Measurements from ENCODE around the gene DCAKD. TPM values are rescaled to one million over a fixed set of nuclear protein-coding genes. Genes with fewer than 3 reads are reported as not detected.
A peak's percentile ranks its signal among the peaks of the same experiment; 100 is the strongest.

The DCAKD gene, protein sequence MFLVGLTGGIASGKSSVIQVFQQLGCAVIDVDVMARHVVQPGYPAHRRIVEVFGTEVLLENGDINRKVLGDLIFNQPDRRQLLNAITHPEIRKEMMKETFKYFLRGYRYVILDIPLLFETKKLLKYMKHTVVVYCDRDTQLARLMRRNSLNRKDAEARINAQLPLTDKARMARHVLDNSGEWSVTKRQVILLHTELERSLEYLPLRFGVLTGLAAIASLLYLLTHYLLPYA
- 34.4 and 36.2 TPM in 2 replicates for polyA plus RNA-seq (2013)

DNA sequence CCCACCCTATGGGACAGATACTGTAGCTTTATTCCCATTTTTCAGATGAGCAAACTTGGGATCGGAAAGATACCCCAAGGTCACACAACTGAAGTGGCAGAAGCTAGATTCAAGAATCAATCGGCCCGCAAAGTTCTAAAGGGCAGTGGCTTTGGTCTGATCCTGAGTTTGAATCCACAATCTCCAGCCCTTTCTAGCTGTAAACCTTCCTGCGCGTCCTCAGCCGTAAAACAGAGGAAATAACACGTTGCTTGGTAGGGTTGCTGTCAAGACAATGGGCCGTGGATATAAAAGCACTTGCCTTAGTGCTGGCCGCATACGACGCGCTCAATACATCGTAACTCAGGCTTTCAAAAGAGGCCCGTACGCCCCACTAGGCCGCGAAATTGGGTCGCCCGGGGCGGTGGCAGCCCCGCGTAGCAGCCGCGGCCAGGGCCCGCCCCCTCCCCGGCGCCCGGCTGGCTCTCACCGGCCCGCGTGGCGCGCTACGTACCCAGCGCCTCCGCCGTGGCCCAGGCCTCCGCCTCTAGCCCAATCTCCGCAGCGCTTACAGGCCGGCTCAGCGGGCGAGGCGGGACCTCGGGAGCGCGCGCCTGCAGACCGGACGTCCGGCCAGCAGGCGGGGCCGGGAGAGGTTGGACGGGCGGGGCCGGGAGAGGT lies at the start of gene DCAKD:
Gene DCAKD (minus strand): TSS at position 573 of the 660 bp plus-strand sequence. CDS start 16,747 bp downstream, outside the sequence.
- Histone ChIP-seq H4K12ac (ENCODE audit: low read depth, low read length) (peak within 1 kb of the TSS; percentile 65), H3K14ac (ENCODE audit: low read length) (peak within 1 kb of the TSS; percentile 93), H3K27me3 (ENCODE audit: insufficient read depth, low read length) (no peaks in the 10 kb centered on the region), H2BK5ac (ENCODE audit: low read depth, low read length, poor library complexity) (peak within 1 kb of the TSS; percentile 81), H3K18ac (ENCODE audit: low read length) (peak within 1 kb of the TSS; percentile 62), H4K91ac (ENCODE audit: low read depth, low read length) (peak within 1 kb of the TSS; percentile 80), H2BK120ac (ENCODE audit: insufficient read depth, low read length, poor library complexity) (peak within 1 kb of the TSS; percentile 87), H3K4me2 (ENCODE audit: low read length) (peak within 1 kb of the TSS; percentile 98), H2AK5ac (ENCODE audit: low read length) (peak within 1 kb of the TSS; percentile 85), H3K27ac (ENCODE audit: low read depth, low read length) (peak within 1 kb of the TSS; percentile 89), H3K79me2 (ENCODE audit: control insufficient read depth, insufficient read depth, low read length, poor library complexity) (peaks cover 8% of the 10 kb centered on the region), H3K4me3 (ENCODE audit: low read depth, low read length) (peak within 1 kb of the TSS; percentile 79), H2AFZ (ENCODE audit: insufficient read depth, low read length, poor library complexity) (peak within 1 kb of the TSS; percentile 14), H3K9me3 (ENCODE audit: insufficient read depth, low read depth, low read length) (no peaks in the 10 kb centered on the region), H3K4me1 (ENCODE audit: control insufficient read depth in 1 of 2, insufficient read depth in 2 of 2, low read length in 2 of 2) (peaks cover 5 to 17% of the 10 kb centered on the region in 2 experiments), H2BK12ac (ENCODE audit: low read length) (peak within 1 kb of the TSS; percentile 29), H4K8ac (ENCODE audit: low read depth, low read length) (peak within 1 kb of the TSS; percentile 82), H3K4ac (ENCODE audit: low read depth, low read length) (peak within 1 kb of the TSS; percentile 66), H3K79me1 (ENCODE audit: low read length) (peaks cover 19% of the 10 kb centered on the region), H3K36me3 (ENCODE audit: control insufficient read depth in 1 of 2, insufficient read depth in 2 of 2, low read length in 2 of 2) (no peaks in the 10 kb centered on the region), H3K9ac (ENCODE audit: low read length) (peak within 1 kb of the TSS; percentile 95), H3K23ac (ENCODE audit: low read length) (peak within 1 kb of the TSS; percentile 48)
- DNase-seq = peak; percentile 96
- no CpG with 5 or more reads among the region's 56 CpGs for WGBS (ENCODE audit: extremely low coverage, insufficient coverage, insufficient read length)

DNA sequence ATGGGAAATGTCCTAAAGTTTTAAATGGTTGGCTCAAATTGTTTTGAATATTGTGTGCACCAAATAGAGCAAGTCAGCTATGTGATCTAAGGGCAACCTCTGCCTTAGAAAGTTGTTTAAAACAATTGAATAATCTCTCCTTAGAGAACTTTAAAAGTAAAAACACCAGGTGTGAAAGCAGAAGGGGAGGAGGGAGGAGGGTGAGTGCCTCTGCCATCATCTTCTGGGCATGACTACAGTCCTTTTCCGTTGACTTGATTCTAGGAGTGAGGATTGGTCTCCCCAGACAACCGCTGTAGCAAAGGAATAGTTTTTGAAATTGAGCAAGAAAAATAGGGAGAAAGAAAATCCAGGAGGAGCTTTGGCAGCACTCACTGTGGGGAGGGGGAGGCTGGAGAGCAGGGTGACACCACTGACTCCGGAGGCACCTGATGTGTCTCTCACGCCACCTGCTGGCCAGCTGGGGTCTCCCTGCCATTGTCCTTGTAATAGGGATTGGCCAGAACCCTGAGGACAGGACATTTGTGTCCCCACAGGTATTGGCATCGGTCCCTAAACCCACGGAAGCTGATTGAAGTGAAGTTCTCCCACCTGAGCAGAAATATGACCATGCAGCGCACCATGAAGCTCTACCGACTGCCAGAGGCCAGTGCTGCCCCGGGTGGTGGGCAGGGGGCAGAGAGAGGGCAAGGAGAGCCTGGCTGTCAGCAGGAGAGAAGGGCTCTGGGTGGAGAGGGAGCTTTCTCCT lies 47.6 kb upstream of the DCAKD start:
- H2BK12ac ChIP-seq (ENCODE audit: low read length) = no peak overlapping the region
- no peak overlapping the region for H3K27ac ChIP-seq (ENCODE audit: low read depth, low read length)
- H3K27me3 ChIP-seq (ENCODE audit: insufficient read depth, low read length) = no peaks in the 10 kb centered on the region
- peaks cover 11 to 23% of the 10 kb centered on the region in 2 experiments for H3K4me1 ChIP-seq (ENCODE audit: control insufficient read depth in 1 of 2, insufficient read depth in 2 of 2, low read length in 2 of 2)
- no peak overlapping the region for H3K14ac ChIP-seq (ENCODE audit: low read length)
- no peak overlapping the region for H2AFZ ChIP-seq (ENCODE audit: insufficient read depth, low read length, poor library complexity)
- H4K91ac ChIP-seq (ENCODE audit: low read depth, low read length) = no peak overlapping the region
- no peak overlapping the region for H3K9ac ChIP-seq (ENCODE audit: low read length)
- no peak overlapping the region for H3K4me3 ChIP-seq (ENCODE audit: low read depth, low read length)
- H3K4ac ChIP-seq (ENCODE audit: low read depth, low read length) = no peak overlapping the region
- peaks cover 12% of the 10 kb centered on the region for H3K79me1 ChIP-seq (ENCODE audit: low read length)
- no peaks in the 10 kb centered on the region for H3K9me3 ChIP-seq (ENCODE audit: insufficient read depth, low read depth, low read length)
- no peak overlapping the region for H3K18ac ChIP-seq (ENCODE audit: low read length)
- H3K79me2 ChIP-seq (ENCODE audit: control insufficient read depth, insufficient read depth, low read length, poor library complexity) = no peaks in the 10 kb centered on the region
- no peak overlapping the region for H3K4me2 ChIP-seq (ENCODE audit: low read length)
- no peak overlapping the region for H2AK5ac ChIP-seq (ENCODE audit: low read length)
- no peak overlapping the region for H2BK120ac ChIP-seq (ENCODE audit: insufficient read depth, low read length, poor library complexity)
- H4K12ac ChIP-seq (ENCODE audit: low read depth, low read length) = no peak overlapping the region
- peak; percentile 83 to 91 for DNase-seq
- no peak overlapping the region for H4K8ac ChIP-seq (ENCODE audit: low read depth, low read length)
- H3K36me3 ChIP-seq (ENCODE audit: control insufficient read depth in 1 of 2, insufficient read depth in 2 of 2, low read length in 2 of 2) = peaks cover 64 to 65% of the 10 kb centered on the region in 2 experiments
- no CpG with 5 or more reads among the region's 9 CpGs for WGBS (ENCODE audit: extremely low coverage, insufficient coverage, insufficient read length)
- H2BK5ac ChIP-seq (ENCODE audit: low read depth, low read length, poor library complexity) = no peak overlapping the region
- H3K23ac ChIP-seq (ENCODE audit: low read length) = no peak overlapping the region

DNA sequence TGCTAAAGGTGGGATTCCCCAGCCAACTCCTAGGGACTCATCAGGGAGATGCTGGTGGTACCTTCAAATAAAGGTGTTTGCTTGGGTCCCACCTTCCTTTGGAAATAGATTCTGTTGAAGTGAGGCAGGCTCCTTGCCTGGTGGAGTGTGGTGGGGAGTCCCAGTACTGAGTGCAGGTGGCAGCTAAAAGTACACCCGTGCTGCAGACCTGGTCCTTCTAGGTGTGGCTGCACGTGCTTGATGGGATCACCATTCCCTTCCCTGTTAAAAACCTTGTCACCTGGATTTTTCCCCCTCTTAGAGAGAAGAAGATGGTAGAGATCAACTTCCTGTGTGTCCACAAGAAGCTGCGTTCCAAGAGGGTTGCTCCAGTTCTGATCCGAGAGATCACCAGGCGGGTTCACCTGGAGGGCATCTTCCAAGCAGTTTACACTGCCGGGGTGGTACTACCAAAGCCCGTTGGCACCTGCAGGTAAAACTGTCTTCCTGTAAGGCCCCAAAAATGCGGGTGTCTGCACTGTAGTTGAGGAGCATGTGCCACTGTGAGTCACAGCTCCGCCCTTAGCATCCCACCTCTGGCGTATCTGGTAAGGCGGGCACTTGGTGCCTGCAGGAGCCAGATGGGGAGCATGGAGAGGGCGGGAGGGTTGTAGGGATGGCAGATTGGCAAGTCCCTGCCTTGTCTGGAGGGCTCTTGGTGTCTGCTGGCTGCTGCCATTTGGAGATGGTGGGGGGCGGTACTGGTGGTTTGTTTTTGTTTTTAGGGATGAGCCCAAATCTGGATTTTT lies 46.8 kb upstream of the DCAKD start:
- no peak overlapping the region for H4K12ac ChIP-seq (ENCODE audit: low read depth, low read length)
- H3K18ac ChIP-seq (ENCODE audit: low read length) = no peak overlapping the region
- H2AFZ ChIP-seq (ENCODE audit: insufficient read depth, low read length, poor library complexity) = no peak overlapping the region
- H2BK5ac ChIP-seq (ENCODE audit: low read depth, low read length, poor library complexity) = no peak overlapping the region
- H3K79me1 ChIP-seq (ENCODE audit: low read length) = peaks cover 12% of the 10 kb centered on the region
- WGBS (ENCODE audit: extremely low coverage, insufficient coverage, insufficient read length) = no CpG with 5 or more reads among the region's 13 CpGs
- peaks cover 14 to 24% of the 10 kb centered on the region in 2 experiments for H3K4me1 ChIP-seq (ENCODE audit: control insufficient read depth in 1 of 2, insufficient read depth in 2 of 2, low read length in 2 of 2)
- H2BK120ac ChIP-seq (ENCODE audit: insufficient read depth, low read length, poor library complexity) = no peak overlapping the region
- H3K14ac ChIP-seq (ENCODE audit: low read length) = no peak overlapping the region
- H3K9me3 ChIP-seq (ENCODE audit: insufficient read depth, low read depth, low read length) = no peaks in the 10 kb centered on the region
- H2BK12ac ChIP-seq (ENCODE audit: low read length) = no peak overlapping the region
- no peak overlapping the region for H2AK5ac ChIP-seq (ENCODE audit: low read length)
- no peaks in the 10 kb centered on the region for H3K27me3 ChIP-seq (ENCODE audit: insufficient read depth, low read length)
- peaks cover 64% of the 10 kb centered on the region in 2 experiments for H3K36me3 ChIP-seq (ENCODE audit: control insufficient read depth in 1 of 2, insufficient read depth in 2 of 2, low read length in 2 of 2)
- no peak for DNase-seq
- H3K9ac ChIP-seq (ENCODE audit: low read length) = no peak overlapping the region
- H3K79me2 ChIP-seq (ENCODE audit: control insufficient read depth, insufficient read depth, low read length, poor library complexity) = no peaks in the 10 kb centered on the region
- no peak overlapping the region for H3K27ac ChIP-seq (ENCODE audit: low read depth, low read length)
- no peak overlapping the region for H4K8ac ChIP-seq (ENCODE audit: low read depth, low read length)
- H3K23ac ChIP-seq (ENCODE audit: low read length) = no peak overlapping the region
- no peak overlapping the region for H3K4ac ChIP-seq (ENCODE audit: low read depth, low read length)
- no peak overlapping the region for H3K4me3 ChIP-seq (ENCODE audit: low read depth, low read length)
- no peak overlapping the region for H3K4me2 ChIP-seq (ENCODE audit: low read length)
- H4K91ac ChIP-seq (ENCODE audit: low read depth, low read length) = no peak overlapping the region

DNA sequence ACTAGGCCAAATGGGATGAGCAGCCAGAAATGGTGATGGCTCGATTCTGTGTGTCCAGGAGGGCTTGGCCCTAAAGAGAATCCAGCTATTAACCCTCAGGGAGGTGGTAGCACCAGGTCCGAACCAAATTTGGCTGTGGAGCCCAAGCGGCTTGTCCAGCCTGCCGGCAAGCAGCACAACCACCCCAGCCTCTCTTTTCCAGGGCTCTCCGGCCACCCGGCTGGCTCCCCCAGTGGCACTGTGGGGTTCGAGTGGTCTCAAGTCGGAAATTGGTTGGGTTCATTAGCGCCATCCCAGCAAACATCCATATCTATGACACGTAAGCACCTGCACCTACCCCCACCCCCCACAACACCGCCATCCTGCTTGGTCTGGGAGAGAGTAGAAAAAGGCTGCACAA lies 45.5 kb upstream of the DCAKD start:
- Histone ChIP-seq H3K27me3 (ENCODE audit: insufficient read depth, low read length) (no peaks in the 10 kb centered on the region), H2BK5ac (ENCODE audit: low read depth, low read length, poor library complexity) (no peak overlapping the region), H3K36me3 (ENCODE audit: control insufficient read depth in 1 of 2, insufficient read depth in 2 of 2, low read length in 2 of 2) (peaks cover 61% of the 10 kb centered on the region in 2 experiments), H2AK5ac (ENCODE audit: low read length) (no peak overlapping the region), H2BK120ac (ENCODE audit: insufficient read depth, low read length, poor library complexity) (no peak overlapping the region), H3K9me3 (ENCODE audit: insufficient read depth, low read depth, low read length) (no peaks in the 10 kb centered on the region), H3K4ac (ENCODE audit: low read depth, low read length) (no peak overlapping the region), H3K4me2 (ENCODE audit: low read length) (no peak overlapping the region), H3K79me2 (ENCODE audit: control insufficient read depth, insufficient read depth, low read length, poor library complexity) (no peaks in the 10 kb centered on the region), H2AFZ (ENCODE audit: insufficient read depth, low read length, poor library complexity) (no peak overlapping the region), H3K79me1 (ENCODE audit: low read length) (peaks cover 2% of the 10 kb centered on the region), H3K27ac (ENCODE audit: low read depth, low read length) (no peak overlapping the region), H4K8ac (ENCODE audit: low read depth, low read length) (no peak overlapping the region), H3K23ac (ENCODE audit: low read length) (no peak overlapping the region), H3K4me1 (ENCODE audit: control insufficient read depth in 1 of 2, insufficient read depth in 2 of 2, low read length in 2 of 2) (peaks cover 7 to 19% of the 10 kb centered on the region in 2 experiments), H3K9ac (ENCODE audit: low read length) (no peak overlapping the region), H3K18ac (ENCODE audit: low read length) (no peak overlapping the region), H4K91ac (ENCODE audit: low read depth, low read length) (no peak overlapping the region), H3K4me3 (ENCODE audit: low read depth, low read length) (no peak overlapping the region), H2BK12ac (ENCODE audit: low read length) (no peak overlapping the region), H3K14ac (ENCODE audit: low read length) (no peak overlapping the region), H4K12ac (ENCODE audit: low read depth, low read length) (no peak overlapping the region)
- DNase-seq = no peak
- whole genome bisulfite sequencing (ENCODE audit: extremely low coverage, insufficient coverage, insufficient read length) = no CpG with 5 or more reads among the region's 11 CpGs
